ENCODE results near the gene CLOCK.
A peak's percentile ranks its signal among the peaks of the same experiment; 100 is the strongest.

Gene CLOCK

GRCh38 chr4:55545641-55546505 lies 836 bp downstream of the CLOCK start (continued):
- peak; percentile 63; the same call in 1 of the 2 replicates for TF ChIP-seq KLF8 (tag by site-specific recombination; IDR thresholded peaks at IDR 0.05)
- TF ChIP-seq ZNF341 (tag by site-specific recombination; IDR thresholded peaks at IDR 0.05; ENCODE audit: low read depth), result 0 out of 2 replicates have a peak, but pooled peaks have one; percentile 13
- TF ChIP-seq ZBTB17 (tag by site-specific recombination; IDR thresholded peaks at IDR 0.05), result peak; percentile 66; the same call in 1 of the 2 replicates
- peak; percentile 76 for TF ChIP-seq ZBTB26 (tag by site-specific recombination; optimal IDR thresholded peaks at IDR 0.05)
- peak; percentile 38; the same call in 1 of the 2 replicates for TF ChIP-seq ZNF600 (tag by site-specific recombination; IDR thresholded peaks at IDR 0.05)
- 0 out of 2 replicates have a peak, but pooled peaks have one; percentile 26 for TF ChIP-seq ZXDB (tag by site-specific recombination; IDR thresholded peaks at IDR 0.05)

GRCh38 chr4:55545151-55545550 lies 1.6 kb downstream of the CLOCK start:
- TF ChIP-seq ZNF629 (tag by site-specific recombination; IDR thresholded peaks at IDR 0.05) (peak; percentile 23; the same call in 1 of the 2 replicates), SCRT2 (tag by site-specific recombination; IDR thresholded peaks at IDR 0.05) (peak; percentile 74), REST (tag by site-specific recombination; IDR thresholded peaks at IDR 0.05) (no peak), ZBTB26 (tag by site-specific recombination; optimal IDR thresholded peaks at IDR 0.05) (no peak), ZBTB44 (tag by site-specific recombination; IDR thresholded peaks at IDR 0.05) (0 out of 2 replicates have a peak, but pooled peaks have one; percentile 10), PRDM6 (tag by site-specific recombination; IDR thresholded peaks at IDR 0.05) (peak; percentile 82), SCRT1 (tag by site-specific recombination; IDR thresholded peaks at IDR 0.05; ENCODE audit: borderline replicate concordance) (peak; percentile 73), ZBTB21 (tag by site-specific recombination; IDR thresholded peaks at IDR 0.05) (no peak), SP3 (tag by site-specific recombination; IDR thresholded peaks at IDR 0.05) (0 out of 2 replicates have a peak, but pooled peaks have one; percentile 2), IKZF3 (tag by site-specific recombination; IDR thresholded peaks at IDR 0.05) (peak; percentile 27; the same call in 1 of the 2 replicates), SP7 (tag by site-specific recombination; IDR thresholded peaks at IDR 0.05) (peak; percentile 79), TCF7L2 (IDR thresholded peaks at IDR 0.05; ENCODE audit: borderline replicate concordance, low read depth, low read length) (peak; percentile 66; the same call in 1 of the 2 replicates), ZNF366 (tag by site-specific recombination; conservative IDR thresholded peaks at IDR 0.05) (0 out of 2 replicates have a peak, but pooled peaks have one; percentile 24), OSR2 (tag by site-specific recombination; IDR thresholded peaks at IDR 0.05) (peak; percentile 47; the same call in 1 of the 2 replicates), ZNF214 (tag by site-specific recombination; IDR thresholded peaks at IDR 0.05; ENCODE audit: borderline replicate concordance) (no peak), ZNF394 (tag by site-specific recombination; IDR thresholded peaks at IDR 0.05; ENCODE audit: borderline replicate concordance) (0 out of 2 replicates have a peak, but pooled peaks have one; percentile 2), ZNF596 (tag by site-specific recombination; IDR thresholded peaks at IDR 0.05) (peak; percentile 50; the same call in 1 of the 2 replicates), WT1 (tag by site-specific recombination; IDR thresholded peaks at IDR 0.05) (peak; percentile 44; the same call in 1 of the 2 replicates), GFI1B (tag by site-specific recombination; IDR thresholded peaks at IDR 0.05) (peak; percentile 70)
- CTCF ChIA-PET, result interaction anchor here (0.6 to 0.7 kb wide), 3 partner anchors 56 to 442 kb away, joined by 3 read pairs; no protein-coding TSS in a partner anchor
- POLR2A ChIA-PET, result interaction anchor here (0.7 to 2.4 kb wide), 4 partner anchors 90 to 205 kb away, joined by 3 to 14 read pairs (median 8); partner anchors contain the start of gene TMEM165
- Histone ChIP-seq H3K4me3 (ENCODE audit: low read depth, low read length) (peak overlapping the region; percentile 66), H3K27ac (ENCODE audit: extremely low read depth, low read depth, low read length) (peak overlapping the region; percentile 84), H3K9me3 (ENCODE audit: control insufficient read depth, insufficient read depth, low read depth, low read length) (no peaks in the 10 kb centered on the region), H3K36me3 (ENCODE audit: control insufficient read depth in 2 of 2, insufficient read depth in 1 of 2, low read length in 2 of 2) (peaks cover 0 to 3% of the 10 kb centered on the region in 2 experiments; a peak in 1 of 3 replicates), H3K4me1 (ENCODE audit: control insufficient read depth, insufficient read depth, low read length) (no peaks in the 10 kb centered on the region)

All from HEK293 (cell line).